ENCODE data around the gene IL34. TPM values are rescaled to one million over a fixed set of nuclear protein-coding genes. Genes with fewer than 3 reads are reported as not detected.

The IL34 gene
- total RNA-seq, 1 experiment from 2014 or later: not detected

- DNase-seq (ENCODE audit: low read depth, low spot score) (no peak), ATAC-seq (no peak)
- H4K20me1 ChIP-seq (ENCODE audit: insufficient read depth): no peaks in the 10 kb centered on the region
- ChIA-PET POLR2A (no interaction called here), RAD21 (ENCODE audit: low non-redundant PET in 1 of 2, low total read pairs in 2 of 2, uncharacterized antibody in 2 of 2, unreplicated experiment in 2 of 2) (no interaction called here), CTCF (no interaction called here)
- H3K9me3 ChIP-seq (ENCODE audit: control insufficient read depth in 1 of 2, insufficient read depth in 1 of 2, low read depth in 1 of 2, low read length in 2 of 2): no peaks in the 10 kb centered on the region
- H3K4me1 ChIP-seq (ENCODE audit: control insufficient read depth in 1 of 2, insufficient read depth in 2 of 2, low read length in 2 of 2): no peaks in the 10 kb centered on the region
- no peaks in the 10 kb centered on the region for H3K9me2 ChIP-seq (ENCODE audit: insufficient read depth)
- no peaks in the 10 kb centered on the region for H3K79me2 ChIP-seq (ENCODE audit: insufficient read depth, low read length)
- no peak overlapping the region for H3K4me3 ChIP-seq (replicated peaks in 1 of 2; ENCODE audit: low read depth in 1 of 2, low read length in 2 of 2)
- peaks cover under 1 to 6% of the 10 kb centered on the region in 2 experiments; a peak in 3 of 4 replicates for H3K36me3 ChIP-seq (ENCODE audit: control insufficient read depth in 1 of 2, insufficient read depth in 2 of 2, low read length in 2 of 2)
- H3K27me3 ChIP-seq (ENCODE audit: insufficient read depth, low read length): no peaks in the 10 kb centered on the region
- TF ChIP-seq ATF3 (IDR thresholded peaks at IDR 0.05) (no peak), CBX3 (IDR thresholded peaks at IDR 0.05; ENCODE audit: low read depth) (no peak), TCF7L2 (IDR thresholded peaks at IDR 0.05; ENCODE audit: borderline replicate concordance, extremely low read depth, insufficient read depth, insufficient read length) (no peak), SRF (IDR thresholded peaks at IDR 0.05; ENCODE audit: low read depth) (no peak), EZH2 (IDR thresholded peaks at IDR 0.05) (no peak), REST (IDR thresholded peaks at IDR 0.05; ENCODE audit: low read depth) (no peak), EZH2phosphoT487 (IDR thresholded peaks at IDR 0.05; ENCODE audit: borderline replicate concordance) (no peak), ZNF274 (IDR thresholded peaks at IDR 0.05; ENCODE audit: low read depth, low read length) (no peak), MAX (IDR thresholded peaks at IDR 0.05) (no peak), ZBTB33 (IDR thresholded peaks at IDR 0.05; ENCODE audit: extremely low read depth, insufficient replicate concordance, low read length) (no peak), FOSL1 (IDR thresholded peaks at IDR 0.05; ENCODE audit: low read depth) (no peak)
- H3K9ac ChIP-seq (ENCODE audit: low read length): no peak overlapping the region
- no TSS peak for BruUV-seq (replicated peaks)
- intact Hi-C loops (cut with micrococcal nuclease): no loop called here
- H3K4me2 ChIP-seq (ENCODE audit: low read length): no peak overlapping the region
- H2AFZ ChIP-seq (ENCODE audit: low read depth, low read length, poor library complexity, severe bottlenecking): no peak overlapping the region
- no peak overlapping the region for H3K27ac ChIP-seq (ENCODE audit: low read depth, low read length)
These were observed 18.8 kb downstream of the IL34 start for GRCh38 chr16:70665113-70665694.

Data from HCT116 (cell line).